Tibial nerve (tissue), 4 donors: Measurements from ENCODE around the gene ITFG1. TPM values are rescaled to one million over a fixed set of nuclear protein-coding genes. Genes with fewer than 3 reads are reported as not detected.

Experiments used
- DNase-seq, 2 donors: peaks; one replicate each; pipeline ENCODE4 v3.0.0-alpha.2; 2019; ENCODE audit warnings: low spot score in 2 of 2
- H3K27ac ChIP-seq, 4 donors: fragments of 200-600 bp; sonication (generic) in 3 of 4; one replicate each; pipeline ENCODE4 v1.5.1; 2017 to 2019; ENCODE audit warnings: mild to moderate bottlenecking in 1 of 4
- H3K27me3 ChIP-seq, 2 donors: fragments of 200-600 bp; sonication (generic) in 1 of 2; one replicate each; pipeline versions ENCODE4 v1.5.1 to v1.6.0; 2017 to 2019
- H3K36me3 ChIP-seq, 3 donors: fragments of 200-600 bp; sonication (generic); one replicate each; pipeline ENCODE4 v1.5.1; 2018 to 2019
- H3K4me1 ChIP-seq, 4 donors: fragments of 200-600 bp; sonication (generic) in 3 of 4; one replicate each; pipeline ENCODE4 v1.5.1; 2017 to 2019
- H3K4me3 ChIP-seq, 4 donors: fragments of 200-600 bp; sonication (generic) in 3 of 4; one replicate each; pipeline ENCODE4 v1.5.1; 2017 to 2019; ENCODE audit warnings: mild to moderate bottlenecking in 1 of 4, moderate library complexity in 1 of 4
- H3K9me3 ChIP-seq, 4 donors: fragments of 200-600 bp; sonication (generic) in 3 of 4; one replicate each; pipeline ENCODE4 v1.5.1; 2017 to 2019
- EP300 ChIP-seq, 2 donors: sonication (generic); formaldehyde crosslinking; IDR thresholded peaks; one replicate each; pipeline ENCODE4 v1.6.1; 2017; ENCODE audit warnings: antibody characterized with exemption in 2 of 2, mild to moderate bottlenecking in 1 of 2
- POLR2A ChIP-seq, 2 donors: fragments of 450-650 bp; IDR thresholded peaks; one replicate each; pipeline ENCODE4 v1.6.1; 2017; ENCODE audit warnings: antibody characterized with exemption in 2 of 2, mild to moderate bottlenecking in 2 of 2, moderate library complexity in 2 of 2
- WGBS, 2 donors: methylation state at CpG; one replicate each; pipeline ENCODE4 v1.1.5; 2018; 5-methylcytosine and 5-hydroxymethylcytosine counted together
- total RNA-seq, 4 donors: library from RNA; depleted of rRNA; stranded (reverse); fragments of >200 nt; gene quantifications; one replicate each; pipeline ENCODE4 v1.1.0, GENCODE V29; 2016
- TF ChIP-seq, protein P1 (sequence below), 5 experiments: fragments of 200-600 bp in 3 of 5; fragments of 450-650 bp in 2 of 5; sonication (generic) in 3 of 5; IDR thresholded peaks; one replicate each; pipeline ENCODE4 v1.5.1; 2016 to 2019; ENCODE audit warnings: antibody characterized with exemption in 5 of 5, mild to moderate bottlenecking in 3 of 5, moderate library complexity in 2 of 5

Gene ITFG1
- total RNA-seq, 4 donors from 2014 or later, result 36.6 to 52.1 (median 40.9) TPM

- DNase-seq, result no peak
- Histone ChIP-seq H3K27me3 (peaks cover 0 to 4% of the 10 kb centered on the region in 2 donors), H3K4me1 (peaks cover 0 to 30% (median 2%) of the 10 kb centered on the region in 4 donors), H3K27ac (peak overlapping the region in 2 of 4 donors; percentile 46 to 58), H3K4me3 (peak overlapping the region; percentile 29 to 59 (median 50)), H3K9me3 (no peaks in the 10 kb centered on the region), H3K36me3 (no peaks in the 10 kb centered on the region)
- WGBS, 2 donors, result 2% methylated on average over 29 to 35 of the region's 111 CpGs
- no peak for TF ChIP-seq POLR2A (IDR thresholded peaks at IDR 0.05)
- no peak for TF ChIP-seq EP300 (IDR thresholded peaks at IDR 0.05)
- TF ChIP-seq, protein P1, sequence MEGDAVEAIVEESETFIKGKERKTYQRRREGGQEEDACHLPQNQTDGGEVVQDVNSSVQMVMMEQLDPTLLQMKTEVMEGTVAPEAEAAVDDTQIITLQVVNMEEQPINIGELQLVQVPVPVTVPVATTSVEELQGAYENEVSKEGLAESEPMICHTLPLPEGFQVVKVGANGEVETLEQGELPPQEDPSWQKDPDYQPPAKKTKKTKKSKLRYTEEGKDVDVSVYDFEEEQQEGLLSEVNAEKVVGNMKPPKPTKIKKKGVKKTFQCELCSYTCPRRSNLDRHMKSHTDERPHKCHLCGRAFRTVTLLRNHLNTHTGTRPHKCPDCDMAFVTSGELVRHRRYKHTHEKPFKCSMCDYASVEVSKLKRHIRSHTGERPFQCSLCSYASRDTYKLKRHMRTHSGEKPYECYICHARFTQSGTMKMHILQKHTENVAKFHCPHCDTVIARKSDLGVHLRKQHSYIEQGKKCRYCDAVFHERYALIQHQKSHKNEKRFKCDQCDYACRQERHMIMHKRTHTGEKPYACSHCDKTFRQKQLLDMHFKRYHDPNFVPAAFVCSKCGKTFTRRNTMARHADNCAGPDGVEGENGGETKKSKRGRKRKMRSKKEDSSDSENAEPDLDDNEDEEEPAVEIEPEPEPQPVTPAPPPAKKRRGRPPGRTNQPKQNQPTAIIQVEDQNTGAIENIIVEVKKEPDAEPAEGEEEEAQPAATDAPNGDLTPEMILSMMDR (IDR thresholded peaks at IDR 0.05), result peak; percentile 32 to 66 (median 55)
Measured at GRCh38 chr16:47142821-47143676, 317.8 kb downstream of the ITFG1 start.

- Histone ChIP-seq H3K4me1 (peaks cover 0 to 30% (median 2%) of the 10 kb centered on the region in 4 donors), H3K9me3 (no peaks in the 10 kb centered on the region), H3K36me3 (no peaks in the 10 kb centered on the region), H3K4me3 (peak overlapping the region; percentile 29 to 59 (median 50)), H3K27me3 (peaks cover 0 to 4% of the 10 kb centered on the region in 2 donors), H3K27ac (peak overlapping the region in 1 of 4 donors; percentile 46)
- no peak for DNase-seq
- WGBS, 2 donors, result 2 to 3% methylated on average over 8 of the region's 8 CpGs
- TF ChIP-seq, protein P1 (IDR thresholded peaks at IDR 0.05), result no peak
- no peak for TF ChIP-seq EP300 (IDR thresholded peaks at IDR 0.05)
- TF ChIP-seq POLR2A (IDR thresholded peaks at IDR 0.05), result no peak
Measured at GRCh38 chr16:47142486-47142820, 318.4 kb downstream of the ITFG1 start.

DNA sequence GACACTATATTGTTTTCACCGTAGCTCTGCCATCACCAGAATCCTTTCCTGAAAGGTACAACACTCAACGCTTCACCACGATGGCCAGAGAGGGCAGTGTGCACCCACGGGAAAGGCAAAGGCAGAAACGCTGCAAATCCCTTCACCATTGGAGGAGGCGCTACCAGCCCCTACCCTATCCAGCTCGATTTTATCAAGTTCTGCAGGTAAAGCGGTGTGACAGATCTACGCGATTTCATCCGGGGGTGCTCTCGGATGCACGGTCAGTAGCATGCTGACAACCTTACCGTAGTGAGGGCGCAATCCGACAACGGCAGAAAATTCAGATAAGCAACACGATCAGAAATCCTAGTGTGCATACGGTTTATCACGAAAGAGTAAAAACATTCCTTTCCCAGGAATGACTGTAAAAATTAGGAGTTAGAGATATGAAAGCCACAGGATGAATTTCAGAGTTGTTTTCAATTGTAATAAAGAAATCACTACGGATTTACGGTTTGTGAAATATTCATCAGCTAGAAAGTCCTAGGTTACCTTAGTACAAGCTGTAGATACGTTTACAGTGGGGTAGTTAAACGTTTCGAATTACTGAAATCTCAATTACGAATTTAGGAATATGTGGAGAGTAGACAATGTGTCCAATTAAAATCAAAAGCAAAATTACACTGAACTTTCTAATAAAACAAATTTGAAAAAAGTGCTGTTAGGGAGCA lies 318.9 kb downstream of the ITFG1 start:
- peak; percentile 52 to 76 for DNase-seq
- peaks cover 0 to 4% of the 10 kb centered on the region in 2 donors for H3K27me3 ChIP-seq
- WGBS, 2 donors, result 2 to 3% methylated on average over 26 of the region's 26 CpGs
- no peak for TF ChIP-seq POLR2A (IDR thresholded peaks at IDR 0.05)
- TF ChIP-seq, protein P1 (IDR thresholded peaks at IDR 0.05), result peak; percentile 75 to 88 (median 78)
- H3K4me3 ChIP-seq, result peak overlapping the region; percentile 4 to 59 (median 36)
- no peak overlapping the region for H3K27ac ChIP-seq
- H3K36me3 ChIP-seq, result no peaks in the 10 kb centered on the region
- peaks cover 0 to 30% (median 2%) of the 10 kb centered on the region in 4 donors for H3K4me1 ChIP-seq
- H3K9me3 ChIP-seq, result no peaks in the 10 kb centered on the region

- H3K4me1 ChIP-seq, result peaks cover 0 to 30% (median 2%) of the 10 kb centered on the region in 4 donors
- no peaks in the 10 kb centered on the region for H3K9me3 ChIP-seq
- 72% methylated on average over 4 of the region's 4 CpGs for WGBS, 2 donors
- TF ChIP-seq EP300 (IDR thresholded peaks at IDR 0.05) (no peak), POLR2A (IDR thresholded peaks at IDR 0.05) (no peak)
- TF ChIP-seq, protein P1 (IDR thresholded peaks at IDR 0.05), result no peak
- peaks cover 0 to 4% of the 10 kb centered on the region in 2 donors for H3K27me3 ChIP-seq
- H3K36me3 ChIP-seq, result no peaks in the 10 kb centered on the region
- DNase-seq, result no peak
- H3K4me3 ChIP-seq, result no peak overlapping the region
- H3K27ac ChIP-seq, result no peak overlapping the region
Measured at GRCh38 chr16:47140686-47141085, 320.2 kb downstream of the ITFG1 start.
